GM12878 (cell line): Measurements from ENCODE around the gene B9D1.
A peak's percentile ranks its signal among the peaks of the same experiment; 100 is the strongest.

ENCODE experiments used
- CREB1 ChIP-seq: IDR thresholded peaks from 2 replicates; pipeline ENCODE4 v1.6.1; 2012; ENCODE audit warnings: low read depth, mild to moderate bottlenecking, inconsistent platforms
- CREM ChIP-seq: IDR thresholded peaks from 2 replicates; pipeline ENCODE4 v1.6.1; 2014; ENCODE audit warnings: antibody characterized with exemption, low read depth
- EZH2 ChIP-seq: IDR thresholded peaks from 2 replicates; pipeline ENCODE4 v1.6.1; 2012; ENCODE audit warnings: low read depth, mild to moderate bottlenecking, control low read depth, inconsistent platforms, low read length, borderline replicate concordance; ENCODE audit not compliant: control insufficient read depth
- MTA3 ChIP-seq: IDR thresholded peaks from 2 replicates; pipeline ENCODE4 v1.6.1; 2012; ENCODE audit warnings: low read length, inconsistent platforms, borderline replicate concordance
- RAD21 ChIP-seq: IDR thresholded peaks from 2 replicates; pipeline ENCODE4 v1.6.1; 2011; ENCODE audit warnings: mild to moderate bottlenecking, low read depth, low read length, moderate library complexity; ENCODE audit not compliant: insufficient read depth
- SP1 ChIP-seq: IDR thresholded peaks from one replicate; pipeline ENCODE4 v1.6.1; 2011; ENCODE audit warnings: low read depth, low read length
- STAT1 ChIP-seq: fragments of 450-650 bp; conservative IDR thresholded peaks from 2 replicates; pipeline ENCODE4 v1.6.1; 2014; ENCODE audit warnings: antibody characterized with exemption, mild to moderate bottlenecking
- TBL1XR1 ChIP-seq: IDR thresholded peaks from 2 replicates; pipeline ENCODE4 v1.6.1; 2012; ENCODE audit warnings: low read depth, low read length, improper control_type of control experiment
- ZNF384 ChIP-seq: IDR thresholded peaks from 2 replicates; pipeline ENCODE4 v1.6.1; 2012; ENCODE audit warnings: low read depth, mild to moderate bottlenecking, low read length, improper control_type of control experiment, borderline replicate concordance
- TF ChIP-seq, protein P1 (sequence below): IDR thresholded peaks from 2 replicates; pipeline ENCODE4 v1.6.1; 2011; ENCODE audit warnings: low read depth, low read length, improper control_type of control experiment, borderline replicate concordance
- TF ChIP-seq, protein P2 (sequence below): IDR thresholded peaks from 2 replicates; pipeline ENCODE4 v1.6.1; 2012; ENCODE audit warnings: low read depth, low read length, improper control_type of control experiment
- TF ChIP-seq, protein P3 (sequence below): IDR thresholded peaks from 2 replicates; pipeline ENCODE4 v1.6.1; 2012; ENCODE audit warnings: low read length, inconsistent platforms
- TF ChIP-seq, protein P4 (sequence below), 3 experiments: IDR thresholded peaks in 2 of 3; conservative IDR thresholded peaks in 1 of 3; 2 replicates each; pipeline ENCODE4 v1.5.1; 2011; ENCODE audit warnings: low read depth in 3 of 3, low read length in 3 of 3, mild to moderate bottlenecking in 3 of 3, control low read depth in 2 of 3, moderate library complexity in 2 of 3, inconsistent platforms in 1 of 3, mixed read lengths in 1 of 3; ENCODE audit not compliant: control insufficient read depth in 2 of 3, insufficient read depth in 1 of 3; ENCODE audit errors: extremely low read depth in 1 of 3

DNA sequence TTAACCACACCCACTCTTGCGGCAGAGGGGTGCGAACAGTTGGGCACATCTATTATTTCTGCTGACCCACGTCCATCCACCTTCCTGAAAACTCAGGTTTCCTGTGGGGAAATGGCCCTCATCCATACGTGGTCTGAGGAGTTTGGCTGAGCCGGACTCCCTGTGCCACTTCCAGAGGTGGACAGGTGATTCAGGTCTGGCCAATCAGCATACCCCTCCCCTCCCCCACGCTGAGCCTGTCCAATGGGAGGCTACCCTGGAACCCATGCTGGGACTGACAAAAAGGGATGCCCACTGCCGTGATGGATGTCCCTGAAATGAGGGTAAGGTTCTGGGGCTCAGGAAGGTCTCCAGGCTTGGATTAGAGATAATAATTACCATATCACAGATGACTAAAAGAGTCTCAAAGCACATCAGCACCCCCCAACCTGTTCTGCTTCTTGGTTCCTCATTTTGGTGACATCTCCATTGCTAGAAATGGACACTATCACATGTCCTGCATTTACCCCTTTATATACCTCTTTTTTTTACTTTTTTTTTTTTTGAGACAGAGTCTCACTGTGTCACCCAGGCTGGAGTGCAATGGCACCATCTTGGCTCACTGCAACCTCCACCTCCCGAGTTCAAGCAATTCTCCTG is 10.5 kb upstream of the B9D1 start:
- no peak for TF ChIP-seq SP1
- TF ChIP-seq TBL1XR1, result no peak
- peak; percentile 24; the same call in 1 of the 2 replicates for TF ChIP-seq ZNF384
- TF ChIP-seq CREM, result no peak
- no peak for TF ChIP-seq RAD21
- TF ChIP-seq EZH2, result no peak
- TF ChIP-seq MTA3, result no peak
- TF ChIP-seq, protein P1, sequence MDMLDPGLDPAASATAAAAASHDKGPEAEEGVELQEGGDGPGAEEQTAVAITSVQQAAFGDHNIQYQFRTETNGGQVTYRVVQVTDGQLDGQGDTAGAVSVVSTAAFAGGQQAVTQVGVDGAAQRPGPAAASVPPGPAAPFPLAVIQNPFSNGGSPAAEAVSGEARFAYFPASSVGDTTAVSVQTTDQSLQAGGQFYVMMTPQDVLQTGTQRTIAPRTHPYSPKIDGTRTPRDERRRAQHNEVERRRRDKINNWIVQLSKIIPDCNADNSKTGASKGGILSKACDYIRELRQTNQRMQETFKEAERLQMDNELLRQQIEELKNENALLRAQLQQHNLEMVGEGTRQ, result no peak
- TF ChIP-seq, protein P2, sequence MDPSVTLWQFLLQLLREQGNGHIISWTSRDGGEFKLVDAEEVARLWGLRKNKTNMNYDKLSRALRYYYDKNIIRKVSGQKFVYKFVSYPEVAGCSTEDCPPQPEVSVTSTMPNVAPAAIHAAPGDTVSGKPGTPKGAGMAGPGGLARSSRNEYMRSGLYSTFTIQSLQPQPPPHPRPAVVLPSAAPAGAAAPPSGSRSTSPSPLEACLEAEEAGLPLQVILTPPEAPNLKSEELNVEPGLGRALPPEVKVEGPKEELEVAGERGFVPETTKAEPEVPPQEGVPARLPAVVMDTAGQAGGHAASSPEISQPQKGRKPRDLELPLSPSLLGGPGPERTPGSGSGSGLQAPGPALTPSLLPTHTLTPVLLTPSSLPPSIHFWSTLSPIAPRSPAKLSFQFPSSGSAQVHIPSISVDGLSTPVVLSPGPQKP, result no peak
- TF ChIP-seq, protein P3, sequence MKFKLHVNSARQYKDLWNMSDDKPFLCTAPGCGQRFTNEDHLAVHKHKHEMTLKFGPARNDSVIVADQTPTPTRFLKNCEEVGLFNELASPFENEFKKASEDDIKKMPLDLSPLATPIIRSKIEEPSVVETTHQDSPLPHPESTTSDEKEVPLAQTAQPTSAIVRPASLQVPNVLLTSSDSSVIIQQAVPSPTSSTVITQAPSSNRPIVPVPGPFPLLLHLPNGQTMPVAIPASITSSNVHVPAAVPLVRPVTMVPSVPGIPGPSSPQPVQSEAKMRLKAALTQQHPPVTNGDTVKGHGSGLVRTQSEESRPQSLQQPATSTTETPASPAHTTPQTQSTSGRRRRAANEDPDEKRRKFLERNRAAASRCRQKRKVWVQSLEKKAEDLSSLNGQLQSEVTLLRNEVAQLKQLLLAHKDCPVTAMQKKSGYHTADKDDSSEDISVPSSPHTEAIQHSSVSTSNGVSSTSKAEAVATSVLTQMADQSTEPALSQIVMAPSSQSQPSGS, result no peak
- no peak for TF ChIP-seq STAT1
- TF ChIP-seq CREB1, result no peak
- TF ChIP-seq, protein P4, sequence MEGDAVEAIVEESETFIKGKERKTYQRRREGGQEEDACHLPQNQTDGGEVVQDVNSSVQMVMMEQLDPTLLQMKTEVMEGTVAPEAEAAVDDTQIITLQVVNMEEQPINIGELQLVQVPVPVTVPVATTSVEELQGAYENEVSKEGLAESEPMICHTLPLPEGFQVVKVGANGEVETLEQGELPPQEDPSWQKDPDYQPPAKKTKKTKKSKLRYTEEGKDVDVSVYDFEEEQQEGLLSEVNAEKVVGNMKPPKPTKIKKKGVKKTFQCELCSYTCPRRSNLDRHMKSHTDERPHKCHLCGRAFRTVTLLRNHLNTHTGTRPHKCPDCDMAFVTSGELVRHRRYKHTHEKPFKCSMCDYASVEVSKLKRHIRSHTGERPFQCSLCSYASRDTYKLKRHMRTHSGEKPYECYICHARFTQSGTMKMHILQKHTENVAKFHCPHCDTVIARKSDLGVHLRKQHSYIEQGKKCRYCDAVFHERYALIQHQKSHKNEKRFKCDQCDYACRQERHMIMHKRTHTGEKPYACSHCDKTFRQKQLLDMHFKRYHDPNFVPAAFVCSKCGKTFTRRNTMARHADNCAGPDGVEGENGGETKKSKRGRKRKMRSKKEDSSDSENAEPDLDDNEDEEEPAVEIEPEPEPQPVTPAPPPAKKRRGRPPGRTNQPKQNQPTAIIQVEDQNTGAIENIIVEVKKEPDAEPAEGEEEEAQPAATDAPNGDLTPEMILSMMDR (IDR thresholded peaks at IDR 0.05 in 2 of 3, conservative IDR thresholded peaks at IDR 0.05 in 1 of 3; ENCODE audit: control insufficient read depth in 2 of 3, extremely low read depth in 1 of 3, insufficient read depth in 1 of 3, low read depth in 3 of 3, low read length in 3 of 3), result no peak
